ENCODE data around the gene CDC23.
"Not testable (repeated sequence)": the region's sequence is repeated elsewhere in the genome, so short reads cannot be mapped to it uniquely, and the experiment has no call there.

CDC23 gene

GRCh38 chr5:138213161-138214029 is at the start of gene CDC23:
TSS of gene CDC23 (minus strand) at chr5:138213323. CDS start at chr5:138213312, 11 bp downstream.
- DNase-seq: peak; percentile 96 to 97

- DNase-seq: no peak
These were observed 45.7 kb upstream of the CDC23 start for GRCh38 chr5:138258704-138259292.

DNA sequence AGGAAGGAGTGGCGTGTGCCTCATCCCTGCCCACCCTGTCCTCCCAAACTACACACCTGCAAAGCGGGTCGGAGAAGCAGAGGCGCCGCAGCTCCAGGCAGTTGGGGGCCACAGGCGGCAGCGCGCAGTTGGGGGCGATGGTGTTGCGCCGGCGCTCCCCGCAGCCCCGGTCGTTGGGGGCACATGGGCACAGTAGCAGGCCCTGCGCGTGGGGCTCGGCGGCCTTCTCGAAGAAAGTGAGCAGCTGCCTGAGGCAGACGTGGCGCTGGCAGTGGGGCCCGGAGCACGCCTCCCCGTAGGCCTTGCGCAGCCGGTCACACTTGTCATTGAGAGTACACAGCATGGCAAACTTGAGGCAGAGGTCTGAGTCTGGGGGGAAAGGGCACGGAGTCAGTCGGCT is 44.5 kb upstream of the CDC23 start:
- DNase-seq: no peak

- DNase-seq: no peak
These were observed 39.8 kb upstream of the CDC23 start for GRCh38 chr5:138252944-138253343.

- not testable (repeated sequence) for DNase-seq
These were observed 34.7 kb upstream of the CDC23 start for GRCh38 chr5:138247800-138248199.

DNA sequence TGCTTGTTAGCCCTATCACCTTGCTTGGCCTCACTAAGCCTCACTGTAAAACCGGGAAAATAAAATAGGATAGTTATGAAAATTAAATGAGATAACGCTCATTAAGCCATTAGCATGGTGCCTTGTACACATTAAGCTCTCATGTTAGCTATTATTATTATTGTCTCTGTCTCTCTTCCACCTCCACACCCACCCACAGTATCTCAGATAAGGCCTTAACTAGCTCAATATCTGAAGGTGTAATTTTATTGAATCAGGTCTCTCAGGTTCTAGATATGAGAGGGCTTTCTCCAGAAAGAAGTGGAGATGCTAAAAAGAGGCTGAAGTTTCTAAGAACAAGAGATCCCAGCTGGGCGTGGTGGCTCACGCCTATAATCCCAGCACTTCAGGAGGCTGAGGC is 33.7 kb upstream of the CDC23 start:
- no peak for DNase-seq

DNA sequence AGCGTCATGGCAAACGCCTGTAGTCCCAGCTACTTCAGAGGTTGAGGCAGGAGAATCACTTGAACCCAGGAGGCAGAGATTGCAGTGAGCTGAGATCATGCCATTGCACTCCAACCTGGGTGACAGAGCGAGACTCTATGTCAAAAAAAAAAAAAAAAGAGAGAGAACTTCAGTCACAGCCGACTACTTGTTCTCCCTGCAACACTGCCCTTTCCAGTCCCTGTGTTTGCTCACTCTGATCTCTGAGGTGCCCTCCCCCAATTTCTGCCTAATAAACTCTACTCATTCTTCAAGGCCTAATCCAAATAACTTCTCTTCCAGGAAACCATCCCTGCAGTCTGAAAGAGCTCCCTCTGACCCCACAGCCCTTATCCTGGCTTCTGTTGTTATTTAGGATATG is 33.2 kb upstream of the CDC23 start:
- no peak for DNase-seq

- no peak for DNase-seq
These were observed 32.6 kb upstream of the CDC23 start for GRCh38 chr5:138245717-138246116.

- DNase-seq: no peak
These were observed 30.7 kb upstream of the CDC23 start for GRCh38 chr5:138243794-138244193.

- no peak for DNase-seq
These were observed 28.8 kb upstream of the CDC23 start for GRCh38 chr5:138241688-138242571.

GRCh38 chr5:138240650-138241385 is 27.7 kb upstream of the CDC23 start:
- DNase-seq: no peak

- DNase-seq: no peak
These were observed 24.9 kb upstream of the CDC23 start for GRCh38 chr5:138238034-138238433.

- DNase-seq: no peak
These were observed 21.5 kb upstream of the CDC23 start for GRCh38 chr5:138234651-138235050.

- no peak for DNase-seq
These were observed 20.2 kb upstream of the CDC23 start for GRCh38 chr5:138233280-138233679.

DNA sequence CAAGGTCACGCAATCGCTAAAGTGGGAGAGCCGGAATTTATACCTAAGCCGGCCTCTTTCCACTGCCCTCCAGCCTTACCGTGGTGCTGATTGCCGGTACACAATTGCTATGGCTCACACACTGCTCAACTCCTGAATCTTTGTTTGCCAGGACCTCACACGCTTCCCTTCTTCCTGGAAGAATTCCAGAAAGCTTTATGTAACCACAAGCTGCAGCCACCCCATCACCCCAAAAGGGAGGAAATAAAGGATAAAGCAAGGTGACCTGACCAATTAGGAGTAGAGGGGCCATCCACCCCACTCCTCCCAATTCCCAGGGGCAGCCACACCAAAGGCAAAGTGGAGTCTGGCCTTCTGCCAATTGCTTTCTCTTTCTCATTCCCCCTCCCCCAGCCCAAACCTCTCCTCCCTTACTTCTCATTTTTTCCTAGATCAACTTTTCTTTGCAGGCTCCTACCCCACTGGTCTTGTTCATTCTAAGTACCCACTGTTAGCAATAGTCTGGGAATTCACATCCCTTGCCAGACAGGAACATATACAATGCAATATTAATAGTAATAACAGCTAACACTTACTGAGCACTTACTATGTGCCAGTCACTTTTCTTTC is 18.0 kb upstream of the CDC23 start:
- no peak for DNase-seq

GRCh38 chr5:138230261-138230660 is 17.1 kb upstream of the CDC23 start:
- DNase-seq: peak in 1 of 2 experiments; percentile 9

- no peak for DNase-seq
These were observed 16.3 kb upstream of the CDC23 start for GRCh38 chr5:138229387-138229786.

GRCh38 chr5:138226910-138227309 is 13.8 kb upstream of the CDC23 start:
- no peak for DNase-seq

DNA sequence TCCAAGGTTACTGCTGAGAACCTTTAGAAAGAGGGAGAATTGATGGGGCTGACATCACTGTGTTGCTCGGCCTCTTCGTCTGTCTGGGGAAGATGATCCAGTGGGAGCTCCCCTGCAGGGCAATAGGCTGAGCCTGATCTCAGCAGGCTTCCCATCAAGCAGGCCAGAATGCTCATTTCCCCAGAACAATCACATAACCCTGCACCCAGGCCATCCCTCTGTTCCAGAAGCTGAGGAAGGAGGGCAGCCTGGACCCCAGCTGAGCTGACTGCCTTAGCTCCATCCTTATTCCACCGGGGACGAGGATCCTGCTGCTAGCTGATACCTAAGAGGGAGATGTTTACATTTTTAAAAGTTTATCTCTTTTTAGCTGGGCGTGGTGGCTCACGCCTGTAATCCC is 11.6 kb upstream of the CDC23 start:
- no peak for DNase-seq

GRCh38 chr5:138223532-138223931 is 10.4 kb upstream of the CDC23 start:
- no peak for DNase-seq

GRCh38 chr5:138216799-138217198 is 3.7 kb upstream of the CDC23 start:
- DNase-seq: no peak

DNA sequence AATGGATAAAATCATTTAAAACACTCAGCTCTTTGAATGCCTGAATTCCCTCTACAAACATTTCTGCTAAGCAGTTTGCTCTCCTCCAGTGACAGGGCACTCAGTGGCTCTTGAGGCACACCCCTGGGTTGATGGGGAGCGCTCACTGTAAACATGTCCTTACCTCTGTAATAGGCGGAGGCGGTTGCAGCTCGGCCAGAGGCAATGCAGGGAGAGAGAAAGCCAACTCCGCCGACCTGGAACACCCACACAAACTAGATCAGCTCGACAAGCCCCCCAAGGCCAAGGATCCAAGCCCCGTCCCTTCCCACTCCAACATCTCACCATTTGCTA is 329 bp downstream of the CDC23 start:
- DNase-seq: no peak

Measured in NCI-H446 (cell line).